Loucy (cell line): ENCODE measurements around the gene AFTPH.

ENCODE experiments used
- CTCF ChIP-seq: fragments of 200-600 bp; sonication (generic); conservative IDR thresholded peaks from 2 replicates; pipeline ENCODE4 v1.5.1; 2014; ENCODE audit warnings: mild to moderate bottlenecking, antibody characterized with exemption, low read length
- EZH2phosphoT487 ChIP-seq: fragments of 200-600 bp; IDR thresholded peaks from 2 replicates; pipeline ENCODE4 v1.6.1; 2018; ENCODE audit warnings: antibody characterized with exemption, mild to moderate bottlenecking, moderate library complexity, borderline replicate concordance

GRCh38 chr2:64639691-64640090 lies 115.6 kb downstream of the AFTPH start:
- TF ChIP-seq EZH2phosphoT487: no peak
- TF ChIP-seq CTCF: no peak
